ENCODE data around the gene PTGFRN. TPM values are rescaled to one million over a fixed set of nuclear protein-coding genes. Genes with fewer than 3 reads are reported as not detected.

Gene PTGFRN
- polyA plus RNA-seq, 2 donors: 25.9 to 37.2 TPM

DNA sequence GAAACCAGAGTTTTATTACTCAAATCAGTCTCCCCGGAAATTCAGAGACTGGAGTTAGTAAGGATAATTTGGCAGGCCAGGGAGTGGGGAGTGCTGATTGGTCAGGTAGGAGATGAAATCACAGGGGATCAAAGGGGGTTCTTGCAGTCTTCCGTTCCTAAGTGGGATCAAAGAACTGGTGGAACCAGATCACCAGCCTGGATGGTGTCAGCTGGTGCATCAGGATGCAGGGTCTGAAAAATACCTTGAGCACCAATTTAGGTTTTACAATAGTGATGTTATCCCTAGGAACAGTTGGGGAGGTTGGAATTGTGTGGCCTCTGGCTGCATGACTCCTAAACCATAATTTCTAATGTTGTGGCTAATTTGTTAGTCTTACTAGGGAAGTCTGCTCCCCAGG lies 90.4 kb downstream of the PTGFRN start:
- H3K27me3 ChIP-seq (ENCODE audit: control insufficient read depth in 1 of 2, insufficient read depth in 2 of 2, low read length in 2 of 2): no peaks in the 10 kb centered on the region
- H3K9me3 ChIP-seq (ENCODE audit: control insufficient read depth in 2 of 2, insufficient read depth in 1 of 2, low read depth in 1 of 2, low read length in 1 of 2): no peaks in the 10 kb centered on the region
- H3K4me1 ChIP-seq (ENCODE audit: control insufficient read depth in 2 of 2, insufficient read depth in 2 of 2, low read length in 1 of 2): no peaks in the 10 kb centered on the region
- 79% methylated on average over 2 of the region's 2 CpGs for WGBS, 2 donors
- H3K36me3 ChIP-seq (ENCODE audit: control insufficient read depth in 2 of 2, insufficient read depth in 2 of 2, low read length in 1 of 2): no peaks in the 10 kb centered on the region
- no peak overlapping the region for H3K27ac ChIP-seq (ENCODE audit: low read depth in 2 of 2, low read length in 1 of 2)
- H3K4me3 ChIP-seq (ENCODE audit: low read depth in 1 of 2, low read length in 2 of 2): no peak overlapping the region

DNA sequence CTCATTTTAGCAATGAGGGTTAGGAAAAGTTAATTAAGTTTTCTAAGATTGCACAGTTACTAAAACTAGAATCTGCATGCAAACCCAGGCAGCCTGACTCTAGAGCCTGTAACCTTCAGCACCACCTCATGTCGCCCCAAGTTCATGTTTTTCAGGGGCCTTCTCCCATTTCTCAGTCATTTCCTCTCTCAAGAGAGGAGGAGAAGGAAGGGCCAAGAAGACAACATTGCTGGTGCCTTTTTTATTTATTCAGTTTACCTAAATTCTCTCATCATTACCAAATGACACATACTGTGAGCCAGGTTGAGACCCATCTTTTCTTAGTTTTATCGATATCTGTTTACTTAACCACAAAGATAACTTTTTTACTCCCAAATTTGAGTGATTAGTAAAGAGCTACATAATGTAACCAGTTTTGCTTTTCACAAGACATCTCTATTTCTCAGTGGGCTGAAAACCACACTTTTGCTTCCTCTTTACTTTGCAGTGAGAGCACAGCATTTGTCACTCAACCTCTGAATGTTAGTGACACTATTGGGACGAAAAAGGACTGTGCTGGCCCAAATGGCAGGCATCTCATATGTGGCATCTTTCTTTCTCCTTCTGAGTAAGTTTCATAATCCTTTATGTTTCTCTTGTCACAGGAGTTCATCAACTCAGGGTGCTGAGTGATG lies 91.7 kb downstream of the PTGFRN start, which contains the start of gene CD101:
TSS of gene CD101 (plus strand) at position 507 of the 674 bp plus-strand sequence. CDS start at position 565, 58 bp downstream.
- Histone ChIP-seq H3K27ac (ENCODE audit: low read depth in 2 of 2, low read length in 1 of 2) (peak within 1 kb of the TSS in 1 of 2 donors; percentile 10), H3K36me3 (ENCODE audit: control insufficient read depth in 2 of 2, insufficient read depth in 2 of 2, low read length in 1 of 2) (no peaks in the 10 kb centered on the region), H3K27me3 (ENCODE audit: control insufficient read depth in 1 of 2, insufficient read depth in 2 of 2, low read length in 2 of 2) (no peaks in the 10 kb centered on the region), H3K4me1 (ENCODE audit: control insufficient read depth in 2 of 2, insufficient read depth in 2 of 2, low read length in 1 of 2) (no peaks in the 10 kb centered on the region), H3K4me3 (ENCODE audit: low read depth in 1 of 2, low read length in 2 of 2) (no peak within 1 kb of the TSS), H3K9me3 (ENCODE audit: control insufficient read depth in 2 of 2, insufficient read depth in 1 of 2, low read depth in 1 of 2, low read length in 1 of 2) (no peaks in the 10 kb centered on the region)
- WGBS, 2 donors: 75 to 83% methylated on average over 3 of the region's 3 CpGs

DNA sequence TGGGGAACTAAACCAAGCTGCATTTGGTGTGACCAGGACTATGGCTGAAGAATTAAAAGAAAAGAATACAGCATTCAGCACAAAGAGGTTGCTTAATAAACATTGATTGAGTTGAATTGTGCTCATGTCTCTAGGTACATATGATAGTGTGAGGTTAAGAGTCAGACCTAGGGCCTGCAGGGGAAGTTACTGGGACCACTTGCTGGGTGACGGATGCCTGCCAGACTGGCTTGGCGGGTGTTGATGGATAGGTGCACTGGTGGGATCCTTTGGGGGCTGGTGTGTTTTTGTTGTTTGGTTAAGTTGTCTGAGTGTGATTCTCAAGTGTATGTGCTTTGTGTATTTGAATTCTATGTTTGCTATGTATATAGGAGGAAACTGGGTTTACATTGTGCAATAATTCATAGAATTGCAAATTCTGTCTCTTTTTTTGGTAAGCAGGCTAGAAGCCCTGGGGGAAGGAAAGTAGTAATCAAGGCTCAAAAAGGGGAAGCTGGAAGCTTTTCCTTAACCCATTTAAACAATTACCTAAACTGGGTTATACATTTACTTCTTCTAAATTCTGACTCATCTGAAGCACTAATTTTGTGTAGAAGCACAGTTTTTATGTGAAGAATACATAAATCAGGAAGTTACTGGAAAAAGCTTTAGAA lies 93.6 kb downstream of the PTGFRN start:
- Histone ChIP-seq H3K36me3 (ENCODE audit: control insufficient read depth in 2 of 2, insufficient read depth in 2 of 2, low read length in 1 of 2) (no peaks in the 10 kb centered on the region), H3K27me3 (ENCODE audit: control insufficient read depth in 1 of 2, insufficient read depth in 2 of 2, low read length in 2 of 2) (no peaks in the 10 kb centered on the region), H3K9me3 (ENCODE audit: control insufficient read depth in 2 of 2, insufficient read depth in 1 of 2, low read depth in 1 of 2, low read length in 1 of 2) (no peaks in the 10 kb centered on the region), H3K27ac (ENCODE audit: low read depth in 2 of 2, low read length in 1 of 2) (no peak overlapping the region), H3K4me3 (ENCODE audit: low read depth in 1 of 2, low read length in 2 of 2) (no peak overlapping the region), H3K4me1 (ENCODE audit: control insufficient read depth in 2 of 2, insufficient read depth in 2 of 2, low read length in 1 of 2) (no peaks in the 10 kb centered on the region)
- 85 to 89% methylated on average over 2 of the region's 2 CpGs for WGBS, 2 donors

DNA sequence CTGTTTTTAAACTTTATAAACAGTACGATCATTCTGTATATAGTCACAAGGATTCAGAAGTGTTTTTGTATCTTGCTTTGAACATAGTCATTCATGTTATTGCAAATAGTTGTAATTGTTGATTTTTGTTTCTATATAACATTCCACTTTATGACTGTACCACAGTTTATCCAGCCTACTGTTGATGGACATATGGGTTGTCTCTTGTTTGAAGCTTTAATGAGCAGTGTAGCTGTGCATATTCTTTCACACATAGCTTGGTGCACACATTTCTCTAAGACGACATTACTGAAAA lies 98.0 kb downstream of the PTGFRN start:
- no peaks in the 10 kb centered on the region for H3K9me3 ChIP-seq (ENCODE audit: control insufficient read depth in 2 of 2, insufficient read depth in 1 of 2, low read depth in 1 of 2, low read length in 1 of 2)
- H3K27me3 ChIP-seq (ENCODE audit: control insufficient read depth in 1 of 2, insufficient read depth in 2 of 2, low read length in 2 of 2): no peaks in the 10 kb centered on the region
- WGBS, 2 donors: 89 to 93% methylated on average over 2 of the region's 2 CpGs
- H3K27ac ChIP-seq (ENCODE audit: low read depth in 2 of 2, low read length in 1 of 2): no peak overlapping the region
- no peaks in the 10 kb centered on the region for H3K4me1 ChIP-seq (ENCODE audit: control insufficient read depth in 2 of 2, insufficient read depth in 2 of 2, low read length in 1 of 2)
- H3K4me3 ChIP-seq (ENCODE audit: low read depth in 1 of 2, low read length in 2 of 2): no peak overlapping the region
- H3K36me3 ChIP-seq (ENCODE audit: control insufficient read depth in 2 of 2, insufficient read depth in 2 of 2, low read length in 1 of 2): no peaks in the 10 kb centered on the region

DNA sequence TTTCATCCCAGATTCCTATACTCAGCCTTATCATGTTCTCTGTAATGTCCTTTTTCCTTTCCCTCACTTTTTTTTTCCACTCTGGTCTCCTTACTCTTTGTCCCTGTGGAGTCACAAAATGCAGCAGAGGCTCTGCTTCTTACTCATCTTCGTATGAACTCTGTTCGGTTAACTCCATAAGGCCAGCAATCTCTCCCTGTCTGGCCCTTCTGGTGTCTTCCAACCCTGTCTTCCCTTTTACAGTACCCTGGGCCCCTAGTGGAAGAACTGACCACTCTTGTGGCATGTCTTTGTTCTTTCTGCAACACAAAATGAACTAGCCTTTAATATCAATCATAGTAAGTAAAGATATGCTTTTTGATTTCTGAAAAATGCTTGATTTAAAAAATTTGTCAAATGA lies 98.9 kb downstream of the PTGFRN start:
- no peaks in the 10 kb centered on the region for H3K27me3 ChIP-seq (ENCODE audit: control insufficient read depth in 1 of 2, insufficient read depth in 2 of 2, low read length in 2 of 2)
- no peaks in the 10 kb centered on the region for H3K36me3 ChIP-seq (ENCODE audit: control insufficient read depth in 2 of 2, insufficient read depth in 2 of 2, low read length in 1 of 2)
- no peak overlapping the region for H3K27ac ChIP-seq (ENCODE audit: low read depth in 2 of 2, low read length in 1 of 2)
- 72 to 76% methylated on average over 2 of the region's 2 CpGs for WGBS, 2 donors
- H3K9me3 ChIP-seq (ENCODE audit: control insufficient read depth in 2 of 2, insufficient read depth in 1 of 2, low read depth in 1 of 2, low read length in 1 of 2): no peaks in the 10 kb centered on the region
- peaks cover 0 to 1% of the 10 kb centered on the region in 2 donors for H3K4me1 ChIP-seq (ENCODE audit: control insufficient read depth in 2 of 2, insufficient read depth in 2 of 2, low read length in 1 of 2)
- no peak overlapping the region for H3K4me3 ChIP-seq (ENCODE audit: low read depth in 1 of 2, low read length in 2 of 2)

DNA sequence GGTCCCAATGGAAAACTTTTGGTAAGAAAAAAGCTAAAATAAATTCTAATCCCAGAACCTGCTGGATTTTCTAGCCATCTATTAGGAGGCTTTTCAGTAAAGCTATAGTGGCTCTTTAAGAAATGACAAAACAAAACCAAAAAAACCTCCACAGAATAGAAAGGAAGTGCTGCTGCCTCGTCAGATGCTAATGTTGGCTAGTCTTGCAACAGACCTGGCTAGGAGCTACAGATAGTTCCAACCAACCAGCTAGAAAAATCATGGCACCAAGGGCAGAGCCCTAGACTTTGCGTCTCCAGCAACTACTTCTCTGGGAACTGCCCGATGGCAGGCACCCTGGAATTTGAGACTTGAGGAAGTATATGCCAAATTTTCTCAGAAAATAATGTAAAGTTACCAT lies 99.4 kb downstream of the PTGFRN start:
- 66 to 69% methylated on average over 3 of the region's 3 CpGs for WGBS, 2 donors
- Histone ChIP-seq H3K27ac (ENCODE audit: low read depth in 2 of 2, low read length in 1 of 2) (no peak overlapping the region), H3K4me3 (ENCODE audit: low read depth in 1 of 2, low read length in 2 of 2) (no peak overlapping the region), H3K36me3 (ENCODE audit: control insufficient read depth in 2 of 2, insufficient read depth in 2 of 2, low read length in 1 of 2) (no peaks in the 10 kb centered on the region), H3K4me1 (ENCODE audit: control insufficient read depth in 2 of 2, insufficient read depth in 2 of 2, low read length in 1 of 2) (peaks cover 0 to 3% of the 10 kb centered on the region in 2 donors), H3K27me3 (ENCODE audit: control insufficient read depth in 1 of 2, insufficient read depth in 2 of 2, low read length in 2 of 2) (no peaks in the 10 kb centered on the region), H3K9me3 (ENCODE audit: control insufficient read depth in 2 of 2, insufficient read depth in 1 of 2, low read depth in 1 of 2, low read length in 1 of 2) (no peaks in the 10 kb centered on the region)

DNA sequence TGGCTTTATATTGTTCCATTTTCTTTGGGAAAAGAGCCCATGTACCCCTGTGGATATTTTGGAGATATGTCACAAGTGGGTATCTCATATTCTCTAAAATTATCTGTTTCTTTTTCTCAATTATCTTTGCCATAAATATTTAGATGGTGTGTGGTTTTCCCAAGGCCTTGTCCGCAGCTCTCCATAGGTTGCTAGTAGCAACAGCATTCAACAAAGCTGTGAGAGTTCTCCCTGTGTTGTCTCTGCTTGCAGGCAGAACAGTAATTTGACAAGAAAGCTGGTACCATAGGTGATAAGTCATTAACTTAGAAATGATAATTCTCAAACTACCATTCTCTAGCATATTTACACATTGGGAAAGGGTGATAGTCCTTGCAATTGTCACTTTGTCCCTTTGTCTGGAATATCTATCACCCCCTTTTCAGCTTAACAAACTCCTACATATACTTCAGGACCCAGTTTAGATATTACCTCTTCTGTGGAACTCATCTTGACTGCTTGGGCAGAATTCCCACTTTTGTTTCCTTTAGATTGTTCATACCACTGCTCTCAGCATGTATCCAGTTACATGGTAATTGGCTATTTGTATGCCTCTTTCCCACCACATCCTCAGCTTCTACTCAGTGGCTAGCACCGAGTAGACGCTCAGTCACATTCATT lies 100.7 kb downstream of the PTGFRN start:
- Histone ChIP-seq H3K36me3 (ENCODE audit: control insufficient read depth in 2 of 2, insufficient read depth in 2 of 2, low read length in 1 of 2) (no peaks in the 10 kb centered on the region), H3K4me1 (ENCODE audit: control insufficient read depth in 2 of 2, insufficient read depth in 2 of 2, low read length in 1 of 2) (peaks cover 0 to 3% of the 10 kb centered on the region in 2 donors), H3K27me3 (ENCODE audit: control insufficient read depth in 1 of 2, insufficient read depth in 2 of 2, low read length in 2 of 2) (no peaks in the 10 kb centered on the region), H3K4me3 (ENCODE audit: low read depth in 1 of 2, low read length in 2 of 2) (no peak overlapping the region), H3K27ac (ENCODE audit: low read depth in 2 of 2, low read length in 1 of 2) (no peak overlapping the region), H3K9me3 (ENCODE audit: control insufficient read depth in 2 of 2, insufficient read depth in 1 of 2, low read depth in 1 of 2, low read length in 1 of 2) (no peaks in the 10 kb centered on the region)
- whole genome bisulfite sequencing, 2 donors: 93 to 95% methylated on average over 3 of the region's 3 CpGs

DNA sequence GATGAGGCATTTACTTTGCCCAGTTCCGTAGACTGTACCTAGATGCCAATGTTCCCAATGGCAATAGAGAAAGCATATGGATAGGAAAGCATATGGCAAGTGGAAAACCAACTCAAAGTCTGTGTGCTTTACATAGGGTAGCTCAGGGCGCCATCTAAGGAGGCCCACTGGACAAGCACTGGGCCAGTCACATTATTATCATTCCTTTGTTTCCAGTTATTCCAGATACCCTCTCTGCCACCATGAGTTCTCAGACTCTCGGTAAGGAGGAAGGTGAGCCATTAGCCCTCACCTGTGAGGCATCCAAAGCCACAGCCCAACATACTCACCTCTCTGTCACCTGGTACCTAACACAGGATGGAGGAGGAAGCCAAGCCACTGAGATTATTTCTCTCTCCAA lies 101.6 kb downstream of the PTGFRN start:
- H3K9me3 ChIP-seq (ENCODE audit: control insufficient read depth in 2 of 2, insufficient read depth in 1 of 2, low read depth in 1 of 2, low read length in 1 of 2): no peaks in the 10 kb centered on the region
- peaks cover 0 to 3% of the 10 kb centered on the region in 2 donors for H3K4me1 ChIP-seq (ENCODE audit: control insufficient read depth in 2 of 2, insufficient read depth in 2 of 2, low read length in 1 of 2)
- H3K27me3 ChIP-seq (ENCODE audit: control insufficient read depth in 1 of 2, insufficient read depth in 2 of 2, low read length in 2 of 2): no peaks in the 10 kb centered on the region
- 93 to 98% methylated on average over 3 of the region's 3 CpGs for WGBS, 2 donors
- no peaks in the 10 kb centered on the region for H3K36me3 ChIP-seq (ENCODE audit: control insufficient read depth in 2 of 2, insufficient read depth in 2 of 2, low read length in 1 of 2)
- no peak overlapping the region for H3K4me3 ChIP-seq (ENCODE audit: low read depth in 1 of 2, low read length in 2 of 2)
- H3K27ac ChIP-seq (ENCODE audit: low read depth in 2 of 2, low read length in 1 of 2): no peak overlapping the region

DNA sequence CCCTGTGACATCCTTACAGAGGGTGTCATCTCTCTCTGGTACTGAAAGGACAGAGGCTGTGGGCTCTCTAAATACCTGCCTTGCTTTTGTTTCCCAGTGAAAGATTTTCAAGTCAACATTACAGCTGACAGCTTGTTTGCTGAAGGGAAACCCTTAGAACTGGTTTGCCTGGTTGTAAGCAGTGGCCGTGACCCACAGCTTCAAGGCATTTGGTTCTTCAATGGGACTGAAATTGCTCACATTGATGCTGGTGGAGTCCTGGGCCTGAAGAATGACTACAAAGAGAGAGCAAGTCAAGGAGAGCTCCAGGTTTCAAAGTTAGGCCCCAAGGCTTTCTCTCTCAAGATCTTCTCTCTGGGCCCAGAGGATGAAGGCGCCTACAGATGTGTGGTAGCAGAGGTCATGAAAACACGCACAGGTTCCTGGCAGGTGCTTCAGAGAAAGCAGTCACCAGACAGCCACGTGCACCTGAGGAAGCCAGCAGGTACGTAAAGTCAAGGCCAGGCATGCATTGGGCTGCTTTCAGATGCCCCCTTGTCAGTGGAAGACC lies 103.7 kb downstream of the PTGFRN start:
- Histone ChIP-seq H3K4me3 (ENCODE audit: low read depth in 1 of 2, low read length in 2 of 2) (no peak overlapping the region), H3K9me3 (ENCODE audit: control insufficient read depth in 2 of 2, insufficient read depth in 1 of 2, low read depth in 1 of 2, low read length in 1 of 2) (no peaks in the 10 kb centered on the region), H3K27ac (ENCODE audit: low read depth in 2 of 2, low read length in 1 of 2) (peak overlapping the region; percentile 20 to 37), H3K27me3 (ENCODE audit: control insufficient read depth in 1 of 2, insufficient read depth in 2 of 2, low read length in 2 of 2) (no peaks in the 10 kb centered on the region), H3K36me3 (ENCODE audit: control insufficient read depth in 2 of 2, insufficient read depth in 2 of 2, low read length in 1 of 2) (peaks cover 0 to 2% of the 10 kb centered on the region in 2 donors), H3K4me1 (ENCODE audit: control insufficient read depth in 2 of 2, insufficient read depth in 2 of 2, low read length in 1 of 2) (peaks cover 0 to 3% of the 10 kb centered on the region in 2 donors)
- WGBS, 2 donors: 61 to 67% methylated on average over 5 of the region's 5 CpGs
